NK-92 (cell line): ENCODE data around the gene RSRP1.
A peak's percentile ranks its signal among the peaks of the same experiment; 100 is the strongest.
"Not testable (repeated sequence)": the region's sequence is repeated elsewhere in the genome, so short reads cannot be mapped to it uniquely, and the experiment has no call there.

Source experiments
- DNase-seq: peaks from one replicate; lab custom pipeline; 2025; ENCODE audit not compliant: unreplicated experiment; lab: John Stamatoyannopoulos, UW

The RSRP1 gene

DNA sequence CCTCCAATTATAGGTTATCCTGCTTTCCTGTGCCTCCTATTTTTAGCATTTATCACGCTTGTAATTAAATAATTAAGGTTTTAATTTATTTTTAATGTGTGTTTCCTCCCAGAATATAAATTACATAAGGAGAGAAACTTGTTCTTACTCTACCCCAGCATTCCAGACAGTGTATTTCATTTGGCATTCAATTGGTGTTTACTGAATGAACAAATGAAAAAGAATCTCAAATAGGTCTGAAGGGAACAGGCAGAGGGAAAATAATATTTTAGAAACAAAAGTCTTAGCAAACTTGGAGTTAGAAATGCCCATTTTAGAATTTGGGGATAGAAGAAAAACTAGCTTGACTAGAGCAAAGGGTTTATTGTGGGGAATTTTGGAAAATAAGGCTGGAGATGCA is 9.9 kb upstream of the RSRP1 start:
- no peak for DNase-seq

DNA sequence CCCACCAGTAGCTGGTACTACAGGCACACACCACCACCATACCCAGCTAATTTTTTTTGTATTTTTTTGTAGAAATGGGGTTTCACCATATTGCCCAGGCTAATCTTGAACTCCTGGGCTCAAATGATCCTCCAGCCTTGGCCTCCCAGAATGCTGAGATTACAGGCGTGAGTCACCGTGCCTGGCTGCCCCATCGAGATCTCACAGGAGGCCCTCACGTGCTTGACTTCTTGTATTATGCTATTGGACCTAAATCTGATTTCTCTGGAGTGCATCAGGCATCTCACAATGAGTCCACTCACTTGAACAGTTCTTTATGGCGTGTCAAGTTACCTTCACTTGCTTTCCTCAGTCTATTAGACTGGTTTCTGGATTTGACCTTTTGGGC is 9.3 kb upstream of the RSRP1 start:
- DNase-seq = no peak

DNA sequence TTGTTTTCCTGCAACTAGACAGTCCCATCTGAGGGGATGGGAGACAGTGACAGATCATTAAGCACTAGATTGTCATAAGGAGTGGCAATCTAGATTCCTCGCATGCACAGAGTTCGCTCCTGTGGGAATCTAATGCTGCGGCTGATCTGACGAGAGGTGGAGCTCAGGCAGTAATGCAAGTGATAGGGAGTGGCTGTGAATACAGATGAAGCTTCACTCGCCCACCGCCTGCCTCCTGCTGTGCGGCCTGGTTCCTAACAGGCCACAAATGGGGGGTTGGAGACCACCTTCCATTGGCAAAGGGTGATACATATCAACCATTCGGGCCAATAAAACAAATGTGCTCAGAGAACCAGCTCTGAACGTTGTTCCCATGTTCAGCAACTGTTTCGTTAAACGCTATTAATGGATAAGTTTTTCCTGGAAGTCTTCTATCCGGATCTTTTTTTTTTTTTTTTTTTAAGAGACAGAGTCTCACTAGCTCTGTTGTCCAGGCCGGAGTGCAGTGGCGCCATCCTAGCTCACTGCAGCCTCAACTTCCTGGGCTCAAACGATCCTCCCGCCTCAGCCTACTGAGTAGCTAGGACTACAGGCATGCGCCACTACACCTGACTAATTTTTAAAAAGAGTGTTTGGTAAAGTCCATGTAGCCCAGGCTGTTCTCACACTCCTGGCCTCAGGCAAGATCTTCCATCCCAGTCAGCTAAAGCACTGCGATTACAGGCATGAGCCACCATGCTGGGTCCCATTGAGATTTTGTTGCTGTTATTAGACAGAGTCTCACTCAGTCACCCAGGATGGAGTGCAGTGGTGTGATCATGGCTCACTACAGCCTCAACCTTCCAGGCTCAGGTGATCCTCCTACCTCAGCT is 8.7 kb upstream of the RSRP1 start:
- no peak for DNase-seq

DNA sequence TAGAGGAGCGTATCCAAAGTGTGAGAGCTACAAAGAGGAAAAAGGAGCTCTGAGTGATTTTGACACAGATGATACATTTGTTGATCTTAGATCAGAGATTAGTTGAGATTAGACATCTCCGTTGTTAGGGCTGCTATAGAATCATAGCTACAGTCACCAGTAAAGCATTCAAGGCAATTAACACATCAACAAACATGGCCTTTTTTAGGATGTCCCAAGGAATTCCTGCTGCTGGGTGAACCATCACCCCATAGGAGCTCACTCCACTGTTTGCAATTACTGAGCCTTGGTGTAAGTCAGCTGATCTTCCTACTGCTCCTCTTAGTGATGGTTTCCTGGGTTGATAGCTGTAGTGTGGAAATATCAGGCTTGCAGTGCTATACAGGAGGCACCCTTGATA is 6.7 kb upstream of the RSRP1 start:
- no peak for DNase-seq

DNA sequence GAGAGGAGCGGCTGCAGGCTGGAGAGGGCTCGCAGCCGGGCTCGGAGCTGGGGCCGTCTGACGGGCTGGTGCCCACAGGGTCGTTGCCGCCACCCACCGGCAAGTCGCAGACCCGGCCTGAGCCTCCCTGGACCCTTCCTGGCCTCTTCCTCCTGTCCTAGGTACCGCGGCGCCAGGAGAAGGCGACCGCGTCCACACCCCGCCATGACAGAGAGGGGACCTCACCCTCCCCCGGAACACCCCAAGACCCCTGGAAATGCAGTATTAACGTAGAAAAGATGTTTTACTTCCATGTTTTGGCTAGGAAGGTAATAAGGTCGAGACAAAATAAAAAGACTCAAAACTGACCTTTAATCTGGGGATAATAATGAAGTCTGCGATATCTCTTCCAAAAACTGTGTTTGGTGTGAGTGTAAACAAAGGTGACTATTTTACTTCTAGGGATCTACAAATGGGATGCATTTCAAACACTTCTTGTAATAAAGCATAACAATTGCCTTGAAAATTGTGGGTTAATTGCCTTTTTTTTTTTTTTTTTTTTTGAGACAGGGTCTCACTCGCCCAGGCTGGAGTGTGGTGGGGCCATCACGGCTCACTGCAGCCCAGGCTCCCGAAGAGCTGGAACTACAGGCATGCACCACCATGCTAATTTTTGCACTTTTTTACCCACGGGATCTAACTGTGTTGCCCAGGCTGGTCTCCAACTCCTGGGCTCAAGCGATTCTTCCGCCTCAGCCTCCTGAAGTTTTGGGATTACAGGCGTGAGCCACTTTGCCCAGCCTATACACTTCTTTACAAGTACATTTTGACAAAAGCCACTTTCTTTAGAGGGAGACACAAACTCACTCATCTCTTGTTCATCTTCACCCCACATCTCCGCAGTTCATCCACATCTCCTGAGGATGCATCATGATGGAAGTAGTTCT is 838 bp upstream of the RSRP1 start:
- no peak for DNase-seq

DNA sequence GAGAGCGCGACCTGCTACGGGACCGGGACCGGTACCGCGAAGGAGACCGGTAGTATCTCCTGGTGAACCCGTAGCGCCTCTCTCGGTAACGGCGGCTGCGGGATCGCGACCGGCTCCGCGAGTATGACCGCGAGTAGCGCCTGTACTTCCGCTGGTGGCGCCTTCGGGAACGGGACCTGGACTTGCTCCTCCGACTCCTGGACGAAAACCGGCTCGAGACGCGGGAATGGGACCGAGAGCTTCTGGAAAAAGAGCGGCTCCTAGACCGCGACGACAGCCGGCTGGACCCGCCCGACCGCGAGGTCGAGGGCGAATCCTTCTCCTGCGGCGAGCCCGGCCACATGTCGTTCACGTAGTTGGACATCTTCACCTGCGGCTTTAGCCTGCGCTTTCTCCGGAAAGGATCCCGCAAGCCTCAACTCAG is 642 bp downstream of the RSRP1 start:
- DNase-seq = no peak

DNA sequence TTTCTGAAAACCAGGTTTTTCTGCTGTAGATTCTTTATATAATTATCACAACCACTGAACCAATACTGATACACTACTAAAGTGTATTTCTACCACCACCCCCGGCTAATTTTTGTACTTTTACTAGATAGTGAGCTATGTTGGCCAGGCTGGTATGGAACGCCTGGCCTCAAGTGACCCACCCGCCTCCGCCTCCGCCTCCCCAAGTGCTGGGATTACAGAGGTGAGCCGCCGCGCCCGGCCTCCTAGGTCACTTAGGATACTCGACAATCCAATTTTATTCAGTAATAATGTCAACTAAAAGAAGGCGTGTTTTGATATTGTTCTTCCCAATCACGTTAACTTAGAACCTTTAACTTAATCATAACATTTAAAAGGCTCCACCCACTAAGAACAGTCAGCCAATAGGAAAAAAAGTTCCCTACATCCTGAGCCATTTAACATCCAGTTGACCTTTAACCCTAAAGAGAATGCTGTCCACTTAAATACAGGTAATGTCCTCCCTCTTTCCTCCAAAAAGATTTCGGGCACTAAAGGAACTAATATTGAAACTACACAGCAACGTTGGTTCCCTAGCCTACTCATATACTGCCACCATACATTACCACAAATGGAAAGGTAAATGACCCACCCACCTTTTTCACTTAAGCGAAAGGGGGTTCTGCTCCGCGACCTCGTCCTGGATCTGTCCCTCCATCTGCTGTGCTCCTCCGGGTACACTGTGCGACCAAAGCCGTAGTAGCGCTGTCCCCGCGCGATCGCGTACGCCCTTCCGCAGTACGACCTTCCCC is 1.2 kb downstream of the RSRP1 start:
- no peak for DNase-seq

DNA sequence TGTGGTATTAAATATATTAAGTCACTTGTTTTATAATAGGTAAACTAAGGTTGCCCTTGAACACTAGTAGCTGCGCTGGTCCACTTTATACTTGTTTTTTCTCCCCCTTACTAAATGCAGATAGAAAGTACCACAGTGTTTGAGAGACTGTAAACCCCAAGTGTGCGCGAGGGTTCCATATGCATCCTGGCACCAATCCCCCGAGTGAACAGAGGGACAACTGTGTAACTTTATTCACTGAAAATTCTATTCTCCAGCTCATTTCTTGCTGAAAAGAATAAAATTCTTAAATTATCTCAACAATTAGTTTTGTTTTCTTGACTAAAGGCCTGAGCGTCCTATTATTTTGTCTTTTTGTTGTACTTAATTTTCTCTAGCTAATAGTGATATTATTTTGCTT is 1.9 kb downstream of the RSRP1 start:
- no peak for DNase-seq

DNA sequence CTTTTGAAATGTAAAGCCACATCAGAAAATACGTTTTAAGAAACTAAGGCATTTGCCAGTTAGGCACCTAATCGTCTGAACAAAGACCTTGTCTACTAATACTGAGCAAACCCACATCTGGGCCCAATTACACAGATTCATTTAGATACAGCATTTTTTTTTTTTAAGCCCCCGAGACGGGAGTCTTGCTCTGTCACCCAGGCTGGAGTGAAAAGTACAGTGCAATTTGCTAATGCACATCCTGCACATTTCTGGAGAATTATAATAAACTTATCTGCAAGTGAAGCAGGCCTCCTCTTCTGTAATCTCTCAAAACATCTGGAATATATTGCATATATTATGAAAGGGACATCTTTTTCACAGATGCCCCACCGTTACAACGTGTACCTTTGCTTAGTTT is 3.3 kb downstream of the RSRP1 start:
- DNase-seq = no peak

DNA sequence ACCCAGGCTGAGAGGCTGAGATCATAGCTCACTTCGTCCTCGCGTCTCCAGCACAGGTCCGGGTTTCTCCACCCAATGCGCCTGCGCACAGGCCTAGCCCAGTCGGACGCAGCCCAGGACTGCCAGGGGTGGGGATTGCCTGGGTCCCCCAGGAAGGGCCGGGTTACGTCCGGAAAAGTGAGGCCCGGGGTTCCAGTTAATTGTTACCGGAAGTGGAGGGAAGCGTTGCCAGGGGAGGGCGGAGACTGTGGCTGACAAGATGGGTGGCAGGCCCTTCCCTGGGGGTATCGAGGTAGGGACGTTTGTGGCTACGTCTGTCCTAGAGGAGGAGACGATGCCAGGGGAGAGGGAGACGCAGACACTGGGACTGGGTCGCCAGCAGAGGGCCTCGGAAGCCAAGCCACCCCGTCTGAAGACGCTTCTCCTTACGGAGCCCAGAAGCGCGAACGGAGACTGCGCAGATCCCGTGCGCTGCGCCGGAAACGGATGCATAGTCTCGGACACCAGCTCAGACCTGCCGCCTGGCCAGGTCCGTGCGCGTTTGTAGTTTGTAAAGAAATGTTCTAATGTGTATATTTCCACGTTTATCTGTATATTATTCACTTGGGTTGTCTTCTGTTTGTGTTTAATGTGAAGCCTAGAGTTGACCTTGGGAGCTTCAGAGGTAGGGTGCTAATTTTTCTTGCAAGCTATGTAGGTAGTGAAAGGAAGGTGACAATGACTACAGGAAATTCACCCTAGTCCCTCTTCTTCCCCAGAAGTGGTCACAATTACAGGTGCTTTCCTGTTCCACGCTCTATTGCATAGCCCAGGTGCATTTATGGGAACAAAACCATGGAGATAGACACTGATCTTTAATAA is 7.3 kb downstream of the RSRP1 start:
- peak; percentile 42 for DNase-seq

DNA sequence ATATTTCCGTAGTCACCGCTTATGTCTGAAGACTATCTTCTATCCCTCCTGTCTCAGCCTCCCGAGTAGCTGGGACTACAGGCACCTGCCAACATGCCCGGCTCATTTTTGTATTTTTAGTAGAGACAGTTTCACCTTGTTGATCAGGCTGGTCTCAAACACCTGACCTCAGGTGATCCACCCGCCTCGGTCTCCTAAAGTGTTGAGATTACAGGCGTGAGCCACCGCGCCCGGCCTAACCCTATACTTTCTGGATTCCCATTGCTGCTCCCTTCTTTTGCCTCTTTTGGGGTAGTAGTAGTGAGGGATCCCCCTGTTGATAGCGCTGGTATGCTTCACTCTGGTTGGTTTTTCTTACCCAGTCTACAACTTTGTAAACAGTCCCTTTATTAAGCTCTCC is 9.2 kb downstream of the RSRP1 start:
- no peak for DNase-seq

DNA sequence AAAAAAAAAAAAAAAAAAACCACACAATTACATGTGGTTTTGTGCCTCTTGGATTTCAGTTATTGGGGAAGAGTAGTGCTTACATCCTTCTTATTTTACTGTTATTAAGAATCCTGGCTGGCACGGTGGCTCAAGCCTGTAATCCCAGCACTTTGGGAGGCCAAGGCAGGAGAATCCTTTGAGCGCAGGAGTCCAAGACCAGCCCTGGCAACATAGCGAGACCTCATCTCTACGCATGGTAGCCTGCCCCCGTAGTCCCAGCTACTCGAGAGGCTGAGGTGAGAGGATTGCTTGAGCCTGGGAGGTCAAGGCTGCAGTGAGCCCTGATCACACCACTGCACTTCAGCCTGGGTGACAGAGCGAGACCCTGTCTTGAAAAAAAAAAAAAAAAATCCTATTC is 11.0 kb downstream of the RSRP1 start:
- DNase-seq = not testable (repeated sequence)

DNA sequence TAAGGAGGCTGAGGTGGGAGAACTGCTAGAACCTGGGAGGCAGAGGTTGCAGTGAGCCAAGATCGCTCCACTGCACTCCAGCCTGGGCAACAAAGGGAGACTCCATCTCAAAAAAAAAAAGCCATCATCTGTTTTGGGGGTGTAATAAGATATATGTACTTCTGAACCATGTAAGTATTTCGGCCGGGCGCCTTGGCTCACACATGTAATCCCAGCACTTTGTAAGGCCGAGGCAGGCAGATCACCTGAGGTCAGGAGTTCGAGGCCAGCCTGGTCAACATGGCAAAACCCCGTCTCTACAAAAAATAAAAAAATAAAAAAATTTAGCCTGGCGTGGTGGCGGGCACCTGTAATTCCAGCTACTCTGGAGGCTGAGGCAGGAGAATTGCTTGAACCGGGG is 11.8 kb downstream of the RSRP1 start:
- DNase-seq = not testable (repeated sequence)

DNA sequence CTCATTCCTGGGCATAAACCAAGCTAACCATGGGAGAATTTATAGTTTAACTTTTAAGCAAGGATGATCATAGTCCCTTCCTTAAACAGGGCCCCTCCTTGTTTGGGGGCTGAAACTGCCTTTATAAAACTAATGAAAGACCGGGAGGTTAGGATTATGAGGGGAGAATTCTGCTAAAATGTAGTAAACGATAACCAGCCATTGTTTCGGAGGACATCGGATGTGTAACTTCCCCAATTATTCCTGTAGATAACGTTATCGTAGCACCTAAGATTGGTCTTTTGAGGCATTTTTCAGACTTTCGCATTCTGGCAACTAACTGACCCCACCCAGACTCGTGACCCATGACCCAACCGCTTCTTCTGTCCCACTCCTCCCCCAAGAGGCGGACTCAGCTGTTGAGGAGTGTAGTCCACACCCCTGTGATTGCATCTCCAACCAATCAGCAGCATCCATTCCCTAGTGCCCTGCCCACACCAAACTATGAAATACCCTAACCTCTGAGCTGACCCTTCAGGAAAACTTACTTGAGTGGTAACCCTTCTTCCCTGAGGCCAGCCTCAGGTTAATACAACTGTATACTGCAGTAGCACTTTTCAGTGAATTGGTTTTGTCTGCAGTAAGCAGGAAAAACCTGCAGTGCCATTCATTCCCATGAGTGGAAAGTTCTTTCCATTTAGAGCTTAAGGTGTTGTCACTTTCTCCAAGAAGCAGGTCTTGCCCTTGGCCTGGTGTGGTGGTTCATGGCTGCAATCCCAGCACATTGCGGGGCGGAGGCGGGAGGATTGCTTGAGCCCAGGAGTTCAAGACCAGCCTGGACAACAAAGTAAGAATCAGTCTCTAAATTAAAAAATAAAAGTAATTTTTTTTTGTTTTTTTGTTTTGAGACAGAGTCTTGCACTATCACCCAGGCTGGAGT is 14.1 kb downstream of the RSRP1 start:
- no peak for DNase-seq

DNA sequence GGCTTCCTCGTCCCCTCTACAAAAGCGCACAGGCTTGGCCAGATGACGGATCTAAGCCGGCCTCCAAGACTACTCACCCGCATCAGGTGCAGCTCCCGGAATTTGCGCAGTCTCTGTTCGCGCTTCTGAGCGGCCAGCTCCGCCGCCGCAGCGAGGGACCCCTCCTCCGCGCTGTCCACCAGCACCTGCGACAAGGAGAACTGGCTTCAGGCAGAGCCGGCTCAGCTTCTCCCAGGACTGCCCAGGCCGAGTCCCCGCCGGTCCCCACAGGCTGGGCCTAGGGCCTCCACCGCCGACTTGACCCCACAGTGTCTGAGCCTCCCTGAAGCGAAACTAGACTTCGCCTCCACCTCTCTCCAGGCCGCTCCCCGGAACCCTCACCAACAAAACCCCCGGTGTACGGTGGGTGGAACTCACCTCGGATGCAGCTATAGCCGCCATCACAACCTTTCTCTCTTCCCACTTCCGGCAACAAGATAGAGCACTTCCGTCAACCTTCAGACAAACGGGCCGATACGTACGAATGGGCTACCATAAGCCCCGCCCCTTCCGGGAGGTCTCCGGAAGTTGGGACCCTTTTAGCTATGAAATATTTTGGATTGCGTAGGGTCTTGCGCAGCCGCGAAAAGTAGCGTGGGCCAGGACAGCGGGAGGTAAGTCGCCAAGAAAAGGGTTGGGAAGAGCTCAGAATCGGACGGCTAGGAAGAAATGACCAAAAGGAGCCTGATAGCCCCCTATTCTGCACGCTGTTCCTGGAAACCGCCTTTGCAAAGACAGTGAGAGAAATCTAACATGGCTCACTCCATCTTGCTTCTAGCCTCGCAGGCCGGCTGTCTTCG is 15.0 kb downstream of the RSRP1 start, which contains the start of gene SYF2:
SYF2 (minus strand) TSS at position 476 of the 839 bp plus-strand sequence; CDS start at position 441, 35 bp downstream.
- DNase-seq = peak; percentile 62

DNA sequence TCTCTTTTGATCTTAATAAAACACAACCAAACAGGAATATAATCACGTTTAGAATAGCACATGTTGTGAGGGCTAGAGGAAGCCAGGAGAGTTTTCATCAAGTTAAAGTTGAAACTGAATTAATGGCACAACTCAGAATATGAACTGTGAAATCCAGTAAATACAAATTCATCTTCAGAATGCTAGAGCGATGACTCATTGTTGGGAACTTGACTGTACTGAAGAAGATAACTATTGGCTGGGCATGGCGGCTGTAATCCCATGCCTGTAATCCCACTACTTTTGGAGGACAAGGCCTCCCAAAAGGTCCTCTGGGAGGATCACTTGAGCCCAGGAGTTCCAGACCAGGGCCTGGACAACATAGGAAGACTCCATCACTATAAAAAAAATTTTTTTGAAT is 23.8 kb downstream of the RSRP1 start:
- no peak for DNase-seq

DNA sequence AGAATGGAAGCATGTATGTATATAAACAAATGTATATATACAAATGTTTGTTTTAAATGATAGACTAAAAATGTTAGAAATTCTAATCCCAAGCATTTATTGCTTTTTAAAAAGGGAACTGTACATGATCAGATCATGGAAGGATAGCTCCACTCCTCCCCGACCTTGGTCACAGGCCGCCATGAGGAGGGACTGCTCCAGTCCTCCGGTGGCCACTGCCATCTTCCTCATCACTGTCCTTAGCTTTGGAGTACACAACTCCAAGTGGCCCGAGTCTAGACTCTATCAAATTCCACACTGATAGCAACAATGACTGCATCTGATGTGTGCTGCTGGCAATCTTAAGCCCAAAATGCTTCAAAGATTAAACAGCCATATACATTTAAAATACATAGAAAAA is 24.6 kb downstream of the RSRP1 start:
- no peak for DNase-seq

DNA sequence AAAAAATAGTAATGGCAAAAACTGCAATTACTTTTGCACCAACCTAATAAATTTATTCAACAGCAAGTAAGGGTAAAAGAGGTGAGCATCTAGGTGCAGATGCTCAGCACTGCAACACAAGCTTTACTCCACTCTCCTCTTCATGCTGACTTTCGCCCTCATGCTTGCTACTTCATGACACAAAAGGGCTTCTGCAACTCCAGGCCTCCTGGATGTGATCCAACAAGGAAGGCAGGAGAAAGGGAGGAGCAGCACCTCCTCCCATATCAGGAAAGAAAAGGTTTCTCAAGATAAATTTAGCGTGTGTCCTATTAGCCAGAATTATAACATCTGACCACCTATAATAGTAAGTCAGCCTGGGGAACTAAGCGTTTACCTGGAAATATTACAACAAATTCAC is 26.6 kb downstream of the RSRP1 start:
- no peak for DNase-seq
